Measurements from ENCODE around the gene CLDN3.

The CLDN3 gene

DNA sequence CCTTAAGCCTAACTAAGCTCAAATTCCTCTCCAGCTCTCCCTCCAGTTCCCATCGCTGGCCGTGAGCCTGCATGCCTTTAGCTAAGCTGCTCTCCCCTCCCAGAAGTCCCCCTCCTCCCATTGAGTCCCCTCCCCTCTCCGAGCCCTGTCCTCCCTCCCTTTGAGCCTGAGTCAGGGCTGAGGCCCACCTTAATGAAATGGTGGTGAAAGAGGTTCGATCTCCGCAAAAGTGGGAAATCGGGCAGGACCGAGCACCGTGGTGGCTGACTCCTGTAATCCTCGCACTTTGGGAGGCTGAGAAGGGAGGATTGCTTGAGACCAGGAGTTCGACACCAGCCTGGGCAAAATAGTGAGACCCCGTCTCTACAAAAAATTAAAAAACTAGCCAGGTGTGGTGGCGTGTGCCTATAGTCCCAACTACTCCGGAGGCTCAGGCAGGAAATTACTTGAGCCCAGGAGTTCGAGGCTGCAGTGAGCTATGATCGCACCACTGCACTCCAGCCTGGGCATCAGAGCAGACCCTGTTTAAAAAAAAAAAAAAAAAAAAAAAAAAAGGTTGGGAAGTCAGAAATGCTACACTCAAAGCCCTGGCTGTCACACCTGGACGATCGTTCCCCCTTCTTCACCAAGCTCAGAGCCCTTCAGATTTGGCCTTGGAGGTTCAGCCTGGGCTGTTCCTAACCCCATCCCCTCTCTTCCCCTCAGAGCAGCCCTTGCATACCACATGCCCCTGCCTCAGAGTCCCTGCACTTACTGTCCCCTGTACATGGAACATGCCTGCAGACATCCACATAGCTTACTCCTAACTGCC lies 995 bp upstream of the CLDN3 start:
- Histone ChIP-seq H3K79me1 (ENCODE audit: low read length) (no peaks in the 10 kb centered on the region), H3K36me3 (ENCODE audit: control insufficient read depth in 1 of 2, insufficient read depth in 2 of 2, low read length in 2 of 2) (no peaks in the 10 kb centered on the region), H2AK5ac (ENCODE audit: low read length) (no peak overlapping the region), H3K4me1 (ENCODE audit: control insufficient read depth in 1 of 2, insufficient read depth in 2 of 2, low read length in 2 of 2) (peaks cover 0 to 18% of the 10 kb centered on the region in 2 experiments), H4K8ac (ENCODE audit: low read depth, low read length) (no peak overlapping the region), H4K12ac (ENCODE audit: low read depth, low read length) (no peak overlapping the region), H2AFZ (ENCODE audit: insufficient read depth, low read length, poor library complexity) (peak overlapping the region; percentile 30), H3K9ac (ENCODE audit: low read length) (no peak overlapping the region), H3K27me3 (ENCODE audit: insufficient read depth, low read length) (no peaks in the 10 kb centered on the region), H3K4ac (ENCODE audit: low read depth, low read length) (no peak overlapping the region), H3K4me3 (ENCODE audit: low read depth, low read length) (no peak overlapping the region), H3K4me2 (ENCODE audit: low read length) (peak overlapping the region; percentile 91), H3K18ac (ENCODE audit: low read length) (no peak overlapping the region), H2BK5ac (ENCODE audit: low read depth, low read length, poor library complexity) (no peak overlapping the region), H3K9me3 (ENCODE audit: insufficient read depth, low read depth, low read length) (peaks cover 11% of the 10 kb centered on the region), H2BK12ac (ENCODE audit: low read length) (no peak overlapping the region), H2BK120ac (ENCODE audit: insufficient read depth, low read length, poor library complexity) (no peak overlapping the region), H3K23ac (ENCODE audit: low read length) (no peak overlapping the region), H3K79me2 (ENCODE audit: control insufficient read depth, insufficient read depth, low read length, poor library complexity) (no peaks in the 10 kb centered on the region), H4K91ac (ENCODE audit: low read depth, low read length) (no peak overlapping the region), H3K27ac (ENCODE audit: low read depth, low read length) (no peak overlapping the region), H3K14ac (ENCODE audit: low read length) (no peak overlapping the region)
- DNase-seq: no peak
- no CpG with 5 or more reads among the region's 17 CpGs for WGBS (ENCODE audit: extremely low coverage, insufficient coverage, insufficient read length)

DNA sequence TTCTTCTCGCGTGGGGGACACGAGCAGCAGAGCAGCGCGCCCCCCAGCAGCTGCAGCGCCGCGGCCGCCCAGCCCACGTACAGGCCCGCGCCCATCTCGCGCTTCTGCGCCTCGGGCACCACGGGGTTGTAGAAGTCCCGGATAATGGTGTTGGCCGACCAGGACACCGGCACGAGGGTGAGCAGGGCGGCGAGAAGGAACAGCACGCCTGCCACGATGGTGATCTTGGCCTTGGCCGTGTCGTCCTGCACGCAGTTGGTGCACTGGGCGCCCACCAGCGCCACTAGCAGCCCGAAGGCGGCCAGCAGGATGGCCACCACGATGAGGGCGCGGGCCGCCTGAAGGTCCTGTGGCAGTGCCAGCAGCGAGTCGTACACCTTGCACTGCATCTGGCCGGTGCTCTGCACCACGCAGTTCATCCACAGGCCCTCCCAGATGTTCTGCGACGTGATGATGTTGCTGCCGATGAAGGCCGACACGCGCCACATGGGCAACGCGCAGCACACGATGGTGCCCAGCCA lies 529 bp downstream of the CLDN3 start:
- Histone ChIP-seq H4K12ac (ENCODE audit: low read depth, low read length) (no peak overlapping the region), H3K79me2 (ENCODE audit: control insufficient read depth, insufficient read depth, low read length, poor library complexity) (no peaks in the 10 kb centered on the region), H3K4ac (ENCODE audit: low read depth, low read length) (no peak overlapping the region), H3K27ac (ENCODE audit: low read depth, low read length) (no peak overlapping the region), H2BK5ac (ENCODE audit: low read depth, low read length, poor library complexity) (no peak overlapping the region), H2BK12ac (ENCODE audit: low read length) (no peak overlapping the region), H2BK120ac (ENCODE audit: insufficient read depth, low read length, poor library complexity) (no peak overlapping the region), H3K79me1 (ENCODE audit: low read length) (no peaks in the 10 kb centered on the region), H3K27me3 (ENCODE audit: insufficient read depth, low read length) (no peaks in the 10 kb centered on the region), H3K18ac (ENCODE audit: low read length) (no peak overlapping the region), H3K9ac (ENCODE audit: low read length) (no peak overlapping the region), H3K9me3 (ENCODE audit: insufficient read depth, low read depth, low read length) (peaks cover 11% of the 10 kb centered on the region), H4K91ac (ENCODE audit: low read depth, low read length) (no peak overlapping the region), H2AK5ac (ENCODE audit: low read length) (no peak overlapping the region), H4K8ac (ENCODE audit: low read depth, low read length) (no peak overlapping the region), H3K23ac (ENCODE audit: low read length) (no peak overlapping the region), H2AFZ (ENCODE audit: insufficient read depth, low read length, poor library complexity) (no peak overlapping the region), H3K36me3 (ENCODE audit: control insufficient read depth in 1 of 2, insufficient read depth in 2 of 2, low read length in 2 of 2) (no peaks in the 10 kb centered on the region), H3K4me3 (ENCODE audit: low read depth, low read length) (peak overlapping the region; percentile 60), H3K4me1 (ENCODE audit: control insufficient read depth in 1 of 2, insufficient read depth in 2 of 2, low read length in 2 of 2) (peaks cover 0 to 18% of the 10 kb centered on the region in 2 experiments), H3K14ac (ENCODE audit: low read length) (no peak overlapping the region), H3K4me2 (ENCODE audit: low read length) (peak overlapping the region; percentile 91)
- no CpG with 5 or more reads among the region's 49 CpGs for WGBS (ENCODE audit: extremely low coverage, insufficient coverage, insufficient read length)
- no peak for DNase-seq

- no peak overlapping the region for H2BK12ac ChIP-seq (ENCODE audit: low read length)
- no peak overlapping the region for H3K18ac ChIP-seq (ENCODE audit: low read length)
- H3K4me2 ChIP-seq (ENCODE audit: low read length): no peak overlapping the region
- no peaks in the 10 kb centered on the region for H3K79me1 ChIP-seq (ENCODE audit: low read length)
- H2BK5ac ChIP-seq (ENCODE audit: low read depth, low read length, poor library complexity): no peak overlapping the region
- H3K14ac ChIP-seq (ENCODE audit: low read length): no peak overlapping the region
- WGBS (ENCODE audit: extremely low coverage, insufficient coverage, insufficient read length): no CpG with 5 or more reads among the region's 53 CpGs
- no peaks in the 10 kb centered on the region for H3K36me3 ChIP-seq (ENCODE audit: control insufficient read depth in 1 of 2, insufficient read depth in 2 of 2, low read length in 2 of 2)
- H3K23ac ChIP-seq (ENCODE audit: low read length): no peak overlapping the region
- H3K4me1 ChIP-seq (ENCODE audit: control insufficient read depth in 1 of 2, insufficient read depth in 2 of 2, low read length in 2 of 2): peaks cover 0 to 18% of the 10 kb centered on the region in 2 experiments
- no peak overlapping the region for H4K91ac ChIP-seq (ENCODE audit: low read depth, low read length)
- no peak overlapping the region for H4K8ac ChIP-seq (ENCODE audit: low read depth, low read length)
- H2BK120ac ChIP-seq (ENCODE audit: insufficient read depth, low read length, poor library complexity): no peak overlapping the region
- no peaks in the 10 kb centered on the region for H3K27me3 ChIP-seq (ENCODE audit: insufficient read depth, low read length)
- H3K4me3 ChIP-seq (ENCODE audit: low read depth, low read length): peak overlapping the region; percentile 60
- H3K27ac ChIP-seq (ENCODE audit: low read depth, low read length): no peak overlapping the region
- no peak overlapping the region for H3K4ac ChIP-seq (ENCODE audit: low read depth, low read length)
- no peak overlapping the region for H2AK5ac ChIP-seq (ENCODE audit: low read length)
- peaks cover 11% of the 10 kb centered on the region for H3K9me3 ChIP-seq (ENCODE audit: insufficient read depth, low read depth, low read length)
- no peak overlapping the region for H3K9ac ChIP-seq (ENCODE audit: low read length)
- no peak for DNase-seq
- no peak overlapping the region for H4K12ac ChIP-seq (ENCODE audit: low read depth, low read length)
- no peaks in the 10 kb centered on the region for H3K79me2 ChIP-seq (ENCODE audit: control insufficient read depth, insufficient read depth, low read length, poor library complexity)
- no peak overlapping the region for H2AFZ ChIP-seq (ENCODE audit: insufficient read depth, low read length, poor library complexity)
Observed at GRCh38 chr7:73768641-73769480, 1.2 kb downstream of the CLDN3 start.

GRCh38 chr7:73766556-73767229 lies 3.4 kb downstream of the CLDN3 start:
- Histone ChIP-seq H3K14ac (ENCODE audit: low read length) (no peak overlapping the region), H3K36me3 (ENCODE audit: control insufficient read depth in 1 of 2, insufficient read depth in 2 of 2, low read length in 2 of 2) (no peaks in the 10 kb centered on the region), H4K91ac (ENCODE audit: low read depth, low read length) (no peak overlapping the region), H3K4me3 (ENCODE audit: low read depth, low read length) (no peak overlapping the region), H3K23ac (ENCODE audit: low read length) (no peak overlapping the region), H2AK5ac (ENCODE audit: low read length) (no peak overlapping the region), H3K4me1 (ENCODE audit: control insufficient read depth in 1 of 2, insufficient read depth in 2 of 2, low read length in 2 of 2) (peaks cover 0 to 18% of the 10 kb centered on the region in 2 experiments), H3K79me2 (ENCODE audit: control insufficient read depth, insufficient read depth, low read length, poor library complexity) (no peaks in the 10 kb centered on the region), H2BK5ac (ENCODE audit: low read depth, low read length, poor library complexity) (no peak overlapping the region), H3K4me2 (ENCODE audit: low read length) (no peak overlapping the region), H3K27me3 (ENCODE audit: insufficient read depth, low read length) (no peaks in the 10 kb centered on the region), H3K27ac (ENCODE audit: low read depth, low read length) (no peak overlapping the region), H3K9ac (ENCODE audit: low read length) (no peak overlapping the region), H3K9me3 (ENCODE audit: insufficient read depth, low read depth, low read length) (peaks cover 11% of the 10 kb centered on the region), H4K12ac (ENCODE audit: low read depth, low read length) (no peak overlapping the region), H2BK120ac (ENCODE audit: insufficient read depth, low read length, poor library complexity) (no peak overlapping the region), H3K79me1 (ENCODE audit: low read length) (no peaks in the 10 kb centered on the region), H2BK12ac (ENCODE audit: low read length) (no peak overlapping the region), H3K4ac (ENCODE audit: low read depth, low read length) (no peak overlapping the region), H4K8ac (ENCODE audit: low read depth, low read length) (no peak overlapping the region), H2AFZ (ENCODE audit: insufficient read depth, low read length, poor library complexity) (no peak overlapping the region), H3K18ac (ENCODE audit: low read length) (no peak overlapping the region)
- DNase-seq: no peak
- WGBS (ENCODE audit: extremely low coverage, insufficient coverage, insufficient read length): no CpG with 5 or more reads among the region's 17 CpGs

Measured in trophoblast cell (in vitro differentiated cells and primary cell).